Temporal lobe (tissue), 2 donors: Measurements from ENCODE around the gene MYOF. TPM values are rescaled to one million over a fixed set of nuclear protein-coding genes. Genes with fewer than 3 reads are reported as not detected.

ENCODE experiments used
- small RNA-seq: library from RNA; depleted of rRNA; stranded (forward); fragments of <200 nt; gene quantifications from one replicate; pipeline ENCODE3, GENCODE V24; 2014; ENCODE audit warnings: low replicate concordance
- total RNA-seq: library from RNA; depleted of rRNA; stranded (reverse); fragments of >200 nt; gene quantifications from one replicate; pipeline ENCODE4 v1.2.3, GENCODE V29; 2014

The MYOF gene
- total RNA-seq, 1 donor from 2014 or later: 4.7 TPM

Small RNAs within 50 kb of the gene (small RNA-seq; reads per million reads assigned to genes)
- not detected for gene RNA5SP323

Other genes starting within 250 kb of the MYOF start
- gene CEP55, start 14.3 kb upstream of the MYOF start, total RNA-seq: 1.7 TPM
- not detected for gene FFAR4, start 84.3 kb upstream of the MYOF start, total RNA-seq
- gene RBP4, start 118.9 kb upstream of the MYOF start, total RNA-seq: 5.9 TPM
- not detected for gene PDE6C, start 130.2 kb upstream of the MYOF start, total RNA-seq
- 21.6 TPM for gene FRA10AC1, start 220.3 kb upstream of the MYOF start, total RNA-seq